22Rv1 (cell line): ENCODE results near the gene DNAJB7.
"Not testable (repeated sequence)": the region's sequence is repeated elsewhere in the genome, so short reads cannot be mapped to it uniquely, and the experiment has no call there.

ENCODE experiments used
- H3K27ac ChIP-seq: fragments of 450-650 bp; 2 replicates; pipeline ENCODE4 v1.5.1; 2017
- ZFX ChIP-seq: fragments of 450-650 bp; IDR thresholded peaks from 2 replicates; pipeline ENCODE4 v1.6.1; 2017; ENCODE audit warnings: antibody characterized with exemption, borderline replicate concordance
- TF ChIP-seq, protein P1 (sequence below): fragments of 450-650 bp; IDR thresholded peaks from 2 replicates; pipeline ENCODE4 v1.5.1; 2017; ENCODE audit warnings: mild to moderate bottlenecking

Gene DNAJB7

DNA sequence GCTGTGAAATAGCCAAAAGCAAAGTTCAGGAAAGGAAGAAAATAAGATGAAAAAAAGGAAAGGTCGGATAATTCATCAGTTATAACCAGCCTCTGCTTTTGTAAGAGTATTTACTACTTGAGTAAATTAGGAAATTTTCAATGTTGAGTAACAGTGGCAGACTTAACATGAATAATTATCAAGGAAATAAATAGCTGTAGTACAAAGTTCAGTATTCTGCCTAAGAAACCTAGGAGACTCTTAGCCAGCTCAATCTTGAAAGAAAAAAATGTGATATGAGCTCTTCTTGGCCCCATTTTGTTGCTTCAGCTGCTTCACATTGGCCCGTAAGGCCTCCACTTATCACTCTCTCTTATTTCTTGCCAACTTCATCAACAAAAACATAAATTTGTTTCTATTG is 17.0 kb upstream of the DNAJB7 start:
- H3K27ac ChIP-seq: no peak overlapping the region
- TF ChIP-seq, protein P1, sequence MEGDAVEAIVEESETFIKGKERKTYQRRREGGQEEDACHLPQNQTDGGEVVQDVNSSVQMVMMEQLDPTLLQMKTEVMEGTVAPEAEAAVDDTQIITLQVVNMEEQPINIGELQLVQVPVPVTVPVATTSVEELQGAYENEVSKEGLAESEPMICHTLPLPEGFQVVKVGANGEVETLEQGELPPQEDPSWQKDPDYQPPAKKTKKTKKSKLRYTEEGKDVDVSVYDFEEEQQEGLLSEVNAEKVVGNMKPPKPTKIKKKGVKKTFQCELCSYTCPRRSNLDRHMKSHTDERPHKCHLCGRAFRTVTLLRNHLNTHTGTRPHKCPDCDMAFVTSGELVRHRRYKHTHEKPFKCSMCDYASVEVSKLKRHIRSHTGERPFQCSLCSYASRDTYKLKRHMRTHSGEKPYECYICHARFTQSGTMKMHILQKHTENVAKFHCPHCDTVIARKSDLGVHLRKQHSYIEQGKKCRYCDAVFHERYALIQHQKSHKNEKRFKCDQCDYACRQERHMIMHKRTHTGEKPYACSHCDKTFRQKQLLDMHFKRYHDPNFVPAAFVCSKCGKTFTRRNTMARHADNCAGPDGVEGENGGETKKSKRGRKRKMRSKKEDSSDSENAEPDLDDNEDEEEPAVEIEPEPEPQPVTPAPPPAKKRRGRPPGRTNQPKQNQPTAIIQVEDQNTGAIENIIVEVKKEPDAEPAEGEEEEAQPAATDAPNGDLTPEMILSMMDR: no peak
- TF ChIP-seq ZFX: no peak

DNA sequence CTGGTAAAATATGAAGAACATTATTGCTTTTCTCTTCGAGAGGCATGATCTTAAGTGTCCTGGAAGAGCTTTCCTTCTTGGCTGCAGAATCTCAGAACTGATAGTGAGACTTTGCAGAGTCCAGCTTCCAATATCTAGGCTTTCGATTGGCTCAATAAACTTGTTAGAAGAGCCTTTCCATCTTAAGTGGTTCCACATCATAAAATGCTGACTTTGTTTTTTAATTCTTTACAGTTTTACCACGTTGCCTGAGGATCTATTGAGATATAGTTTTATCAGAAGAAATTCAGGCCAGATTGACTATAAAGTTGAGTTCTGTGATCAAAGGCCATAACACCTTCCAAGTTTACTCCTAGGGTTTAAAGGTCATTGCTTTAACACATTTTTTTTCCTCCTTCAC is 15.6 kb upstream of the DNAJB7 start:
- H3K27ac ChIP-seq: no peak overlapping the region
- TF ChIP-seq, protein P1: no peak
- TF ChIP-seq ZFX: no peak

DNA sequence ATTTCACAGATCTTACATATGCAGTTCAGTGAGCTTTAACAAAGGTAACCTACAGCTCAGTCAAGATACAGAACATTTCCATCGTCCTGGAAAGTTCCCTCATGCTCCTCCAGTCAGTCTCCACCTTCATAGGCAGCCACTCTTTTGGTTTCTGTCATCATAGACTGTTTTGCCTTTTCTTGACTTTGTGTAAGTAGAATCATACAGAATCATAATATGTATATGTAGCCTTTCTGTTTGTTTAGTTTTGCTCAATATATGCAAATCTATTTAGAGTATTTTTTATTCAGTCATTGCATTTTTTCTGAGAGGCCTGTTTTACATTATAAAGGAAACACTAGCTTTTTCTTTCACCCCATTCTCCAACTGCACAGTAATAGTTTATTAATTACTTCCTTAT is 15.0 kb upstream of the DNAJB7 start:
- H3K27ac ChIP-seq: no peak overlapping the region
- TF ChIP-seq, protein P1: no peak
- TF ChIP-seq ZFX: no peak

DNA sequence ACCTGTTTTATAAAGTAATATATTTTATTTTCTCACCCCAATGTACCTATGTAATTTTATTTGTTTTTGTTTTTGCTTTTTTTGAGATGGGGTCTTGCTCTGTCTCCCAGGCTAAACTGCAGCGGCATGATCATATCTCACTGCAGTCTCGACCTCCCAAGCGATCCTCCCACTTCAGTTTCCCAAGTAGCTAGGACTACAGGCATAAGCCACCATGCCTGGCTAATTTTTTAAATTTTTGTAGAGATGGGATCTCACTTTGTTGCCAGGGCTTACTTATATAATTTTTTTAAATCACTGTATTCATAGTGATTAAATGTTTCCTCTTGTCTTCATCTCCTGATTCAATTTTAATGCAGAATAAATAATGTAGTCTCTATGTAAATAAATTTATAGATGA is 13.2 kb upstream of the DNAJB7 start:
- TF ChIP-seq, protein P1: no peak
- no peak for TF ChIP-seq ZFX
- no peak overlapping the region for H3K27ac ChIP-seq

DNA sequence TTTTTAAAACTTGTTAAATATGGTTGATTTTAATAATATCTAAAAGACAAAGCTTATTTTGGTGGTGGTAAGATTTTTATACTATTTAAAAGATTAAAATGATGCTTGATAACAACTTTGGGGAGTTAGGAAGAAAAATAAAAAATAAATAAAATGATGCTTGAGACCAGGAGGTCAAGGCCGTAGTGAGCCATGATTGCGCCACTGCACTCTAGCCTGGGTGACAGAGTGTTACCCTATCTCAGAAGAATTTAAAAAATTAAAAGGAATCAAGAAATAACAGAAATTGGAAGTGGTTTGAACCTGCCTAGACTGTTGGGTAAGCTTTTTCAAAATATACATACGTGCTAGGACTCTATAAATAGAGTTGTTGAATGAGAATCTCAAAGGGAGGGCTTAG is 12.1 kb upstream of the DNAJB7 start:
- TF ChIP-seq, protein P1: no peak
- TF ChIP-seq ZFX: no peak
- no peak overlapping the region for H3K27ac ChIP-seq

DNA sequence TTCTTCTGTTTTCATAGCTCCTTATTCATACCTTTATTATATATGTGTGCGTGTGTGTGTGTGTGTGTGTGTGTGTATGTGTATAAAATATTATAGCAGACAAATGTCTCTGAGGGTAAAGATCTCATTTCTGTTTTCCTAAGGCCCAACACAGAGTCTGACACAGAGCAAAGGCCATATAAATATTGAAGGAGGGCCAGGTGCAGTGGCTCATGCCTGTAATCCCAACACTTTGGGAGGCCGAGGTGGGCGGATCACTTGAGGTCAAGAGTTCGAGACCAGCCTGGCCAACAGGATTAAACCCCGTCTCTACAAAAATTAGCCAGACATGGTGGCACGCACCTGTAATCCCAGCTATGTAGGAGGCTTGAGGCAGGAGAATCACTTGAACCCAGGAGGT is 6.5 kb upstream of the DNAJB7 start:
- H3K27ac ChIP-seq: not testable (repeated sequence)

DNA sequence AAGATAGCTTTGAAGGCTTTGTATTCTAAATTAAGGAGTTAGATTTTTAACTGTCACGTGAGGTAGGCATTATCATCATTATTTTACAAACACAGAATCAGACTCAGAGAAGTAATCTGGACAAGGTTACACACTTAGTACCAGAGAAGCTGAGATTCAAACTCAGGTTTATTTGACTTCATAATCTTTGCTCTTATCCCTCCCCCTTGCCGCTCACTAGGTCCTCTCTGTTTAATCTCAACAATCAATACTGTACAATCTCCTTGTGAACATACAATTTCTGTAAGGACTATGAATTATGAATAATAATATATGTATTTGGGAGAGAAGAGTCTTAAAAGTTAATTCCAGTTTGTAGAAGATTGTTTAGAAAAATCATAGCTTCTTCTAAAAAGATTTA is 5.2 kb upstream of the DNAJB7 start:
- TF ChIP-seq, protein P1: no peak
- no peak for TF ChIP-seq ZFX
- no peak overlapping the region for H3K27ac ChIP-seq

DNA sequence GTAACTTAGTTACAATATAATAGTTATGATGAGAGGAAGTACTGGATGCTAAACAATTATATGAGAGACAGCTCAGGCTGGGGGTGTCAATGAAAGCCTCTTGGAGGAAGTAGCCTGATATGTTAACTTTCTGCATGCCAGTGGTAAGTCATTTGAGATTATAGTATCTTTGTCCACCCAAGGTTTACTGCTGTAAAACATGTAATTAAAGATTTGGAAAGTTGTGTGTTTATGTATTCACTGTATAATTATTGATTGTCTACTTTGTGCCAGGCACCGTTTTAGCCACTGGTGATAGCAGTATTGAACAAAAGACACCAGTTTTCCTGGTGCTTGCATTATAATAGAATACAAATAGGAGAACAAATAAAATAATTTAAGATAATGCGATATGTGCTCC is 624 bp upstream of the DNAJB7 start:
- no peak for TF ChIP-seq ZFX
- TF ChIP-seq, protein P1: no peak

More for the DNA sequence above, 624 bp upstream of the DNAJB7 start:
- no peak overlapping the region for H3K27ac ChIP-seq
